ENCODE measurements around the gene MLST8.

Gene MLST8

GRCh38 chr16:2173366-2173765, 31.9 kb upstream of the MLST8 start:
- no peak for DNase-seq (ENCODE audit: low spot score)

- no peak for DNase-seq (ENCODE audit: low spot score)
Measured at GRCh38 chr16:2173916-2174315, 31.3 kb upstream of the MLST8 start.

- DNase-seq (ENCODE audit: low spot score), result no peak
Measured at GRCh38 chr16:2174396-2175131, 30.7 kb upstream of the MLST8 start.

GRCh38 chr16:2175454-2175853, 29.8 kb upstream of the MLST8 start:
- DNase-seq (ENCODE audit: low spot score), result no peak

GRCh38 chr16:2176047-2176446, 29.2 kb upstream of the MLST8 start:
- DNase-seq (ENCODE audit: low spot score), result no peak

- no peak for DNase-seq (ENCODE audit: low spot score)
Measured at GRCh38 chr16:2177101-2177500, 28.2 kb upstream of the MLST8 start.

- DNase-seq (ENCODE audit: low spot score), result no peak
Measured at GRCh38 chr16:2177561-2177960, 27.7 kb upstream of the MLST8 start.

GRCh38 chr16:2178321-2179106, 26.7 kb upstream of the MLST8 start:
- no peak for DNase-seq (ENCODE audit: low spot score)

GRCh38 chr16:2179107-2179501, 26.1 kb upstream of the MLST8 start:
- DNase-seq (ENCODE audit: low spot score), result no peak

- DNase-seq (ENCODE audit: low spot score), result no peak
Measured at GRCh38 chr16:2179576-2179975, 25.7 kb upstream of the MLST8 start.

GRCh38 chr16:2180461-2180860, 24.8 kb upstream of the MLST8 start:
- no peak for DNase-seq (ENCODE audit: low spot score)

- no peak for DNase-seq (ENCODE audit: low spot score)
Measured at GRCh38 chr16:2180962-2181923, 24.0 kb upstream of the MLST8 start.

- DNase-seq (ENCODE audit: low spot score), result no peak
Measured at GRCh38 chr16:2181952-2182351, 23.3 kb upstream of the MLST8 start.

- DNase-seq (ENCODE audit: low spot score), result no peak
Measured at GRCh38 chr16:2183671-2184070, 21.6 kb upstream of the MLST8 start.

- DNase-seq (ENCODE audit: low spot score), result no peak
Measured at GRCh38 chr16:2184346-2184745, 20.9 kb upstream of the MLST8 start.

GRCh38 chr16:2184962-2185361, 20.3 kb upstream of the MLST8 start:
- no peak for DNase-seq (ENCODE audit: low spot score)

GRCh38 chr16:2186064-2186463, 19.2 kb upstream of the MLST8 start:
- no peak for DNase-seq (ENCODE audit: low spot score)

GRCh38 chr16:2186505-2186904, 18.7 kb upstream of the MLST8 start:
- no peak for DNase-seq (ENCODE audit: low spot score)

- DNase-seq (ENCODE audit: low spot score), result no peak
Measured at GRCh38 chr16:2187212-2187611, 18.0 kb upstream of the MLST8 start.

GRCh38 chr16:2188395-2188794, 16.9 kb upstream of the MLST8 start:
- DNase-seq (ENCODE audit: low spot score), result no peak

- no peak for DNase-seq (ENCODE audit: low spot score)
Measured at GRCh38 chr16:2189252-2189893, 15.9 kb upstream of the MLST8 start.

All from germinal center (tissue), 1 donor.